Measurements from ENCODE around the gene TAAR8. TPM values are rescaled to one million over a fixed set of nuclear protein-coding genes. Genes with fewer than 3 reads are reported as not detected.

TAAR8 gene
- total and polyA plus RNA-seq, 2 of the 13 experiments (the other 11 are each of a cell fraction or from before 2014, with no cell fraction given) = 0.07 TPM; not detected in 1

DNA sequence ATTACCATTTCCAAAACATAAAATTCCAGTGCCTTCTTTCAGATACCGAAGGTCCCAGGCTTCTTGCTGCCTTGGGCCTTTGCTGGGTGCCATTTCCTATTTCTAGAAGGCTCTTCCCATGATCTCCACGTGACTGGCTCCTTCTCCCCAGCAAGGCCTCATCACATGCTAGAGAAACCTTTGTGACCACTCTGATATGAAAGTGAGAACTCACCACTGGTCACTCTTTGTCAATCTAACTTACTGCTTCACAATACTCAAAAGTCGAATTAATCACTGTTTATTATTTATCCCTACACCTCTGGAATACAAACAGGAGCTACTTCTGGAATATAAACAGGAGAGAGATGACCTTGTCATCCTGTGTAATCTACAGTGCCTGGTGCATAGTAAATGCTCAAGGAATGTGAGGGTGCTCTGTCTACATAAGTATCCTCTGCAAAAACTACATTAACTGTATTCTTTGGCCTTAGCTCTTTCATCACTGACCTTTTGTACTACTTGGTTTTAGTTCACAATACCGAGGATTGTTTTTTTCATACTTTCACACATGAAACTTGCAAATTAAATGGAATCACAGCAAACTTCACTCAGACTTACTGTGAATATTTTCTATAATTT is 41.2 kb upstream of the TAAR8 start (continued):
- TF ChIP-seq, protein P1, sequence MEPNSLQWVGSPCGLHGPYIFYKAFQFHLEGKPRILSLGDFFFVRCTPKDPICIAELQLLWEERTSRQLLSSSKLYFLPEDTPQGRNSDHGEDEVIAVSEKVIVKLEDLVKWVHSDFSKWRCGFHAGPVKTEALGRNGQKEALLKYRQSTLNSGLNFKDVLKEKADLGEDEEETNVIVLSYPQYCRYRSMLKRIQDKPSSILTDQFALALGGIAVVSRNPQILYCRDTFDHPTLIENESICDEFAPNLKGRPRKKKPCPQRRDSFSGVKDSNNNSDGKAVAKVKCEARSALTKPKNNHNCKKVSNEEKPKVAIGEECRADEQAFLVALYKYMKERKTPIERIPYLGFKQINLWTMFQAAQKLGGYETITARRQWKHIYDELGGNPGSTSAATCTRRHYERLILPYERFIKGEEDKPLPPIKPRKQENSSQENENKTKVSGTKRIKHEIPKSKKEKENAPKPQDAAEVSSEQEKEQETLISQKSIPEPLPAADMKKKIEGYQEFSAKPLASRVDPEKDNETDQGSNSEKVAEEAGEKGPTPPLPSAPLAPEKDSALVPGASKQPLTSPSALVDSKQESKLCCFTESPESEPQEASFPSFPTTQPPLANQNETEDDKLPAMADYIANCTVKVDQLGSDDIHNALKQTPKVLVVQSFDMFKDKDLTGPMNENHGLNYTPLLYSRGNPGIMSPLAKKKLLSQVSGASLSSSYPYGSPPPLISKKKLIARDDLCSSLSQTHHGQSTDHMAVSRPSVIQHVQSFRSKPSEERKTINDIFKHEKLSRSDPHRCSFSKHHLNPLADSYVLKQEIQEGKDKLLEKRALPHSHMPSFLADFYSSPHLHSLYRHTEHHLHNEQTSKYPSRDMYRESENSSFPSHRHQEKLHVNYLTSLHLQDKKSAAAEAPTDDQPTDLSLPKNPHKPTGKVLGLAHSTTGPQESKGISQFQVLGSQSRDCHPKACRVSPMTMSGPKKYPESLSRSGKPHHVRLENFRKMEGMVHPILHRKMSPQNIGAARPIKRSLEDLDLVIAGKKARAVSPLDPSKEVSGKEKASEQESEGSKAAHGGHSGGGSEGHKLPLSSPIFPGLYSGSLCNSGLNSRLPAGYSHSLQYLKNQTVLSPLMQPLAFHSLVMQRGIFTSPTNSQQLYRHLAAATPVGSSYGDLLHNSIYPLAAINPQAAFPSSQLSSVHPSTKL (CRISPR knock-in tag; IDR thresholded peaks at IDR 0.05) = peak; percentile 61
- TF ChIP-seq ZNF614 (CRISPR knock-in tag; IDR thresholded peaks at IDR 0.05; ENCODE audit: borderline replicate concordance) (0 out of 2 replicates have a peak, but pooled peaks have one; percentile 32), RFXANK (CRISPR knock-in tag; IDR thresholded peaks at IDR 0.05) (no peak), MXD4 (CRISPR knock-in tag; IDR thresholded peaks at IDR 0.05) (peak; percentile 39; the same call in 1 of the 2 replicates), MIER2 (CRISPR knock-in tag; IDR thresholded peaks at IDR 0.05) (0 out of 2 replicates have a peak, but pooled peaks have one; percentile 19), SKI (IDR thresholded peaks at IDR 0.05; ENCODE audit: partially characterized antibody) (no peak), DNMT1 (CRISPR knock-in tag; IDR thresholded peaks at IDR 0.05) (no peak), DPF2 (CRISPR knock-in tag; IDR thresholded peaks at IDR 0.05; ENCODE audit: borderline replicate concordance, low read depth) (no peak), ZFP36 (IDR thresholded peaks at IDR 0.05; ENCODE audit: borderline replicate concordance, low read depth, low read length, partially characterized antibody) (no peak), CREM (IDR thresholded peaks at IDR 0.05) (no peak), CREM (CRISPR knock-in tag; IDR thresholded peaks at IDR 0.05) (no peak), HNF4G (IDR thresholded peaks at IDR 0.05; ENCODE audit: borderline replicate concordance, low read depth, low read length) (no peak), HNF4G (CRISPR knock-in tag; IDR thresholded peaks at IDR 0.05; ENCODE audit: borderline replicate concordance, low read depth) (no peak), TEAD2 (CRISPR knock-in tag; IDR thresholded peaks at IDR 0.05) (no peak), CBX2 (IDR thresholded peaks at IDR 0.05; ENCODE audit: low read depth, low read length) (no peak), CBX2 (CRISPR knock-in tag; IDR thresholded peaks at IDR 0.05; ENCODE audit: low read depth) (no peak), ZNF772 (CRISPR knock-in tag; IDR thresholded peaks at IDR 0.05) (0 out of 2 replicates have a peak, but pooled peaks have one; percentile 61)
- TF ChIP-seq, protein P2, sequence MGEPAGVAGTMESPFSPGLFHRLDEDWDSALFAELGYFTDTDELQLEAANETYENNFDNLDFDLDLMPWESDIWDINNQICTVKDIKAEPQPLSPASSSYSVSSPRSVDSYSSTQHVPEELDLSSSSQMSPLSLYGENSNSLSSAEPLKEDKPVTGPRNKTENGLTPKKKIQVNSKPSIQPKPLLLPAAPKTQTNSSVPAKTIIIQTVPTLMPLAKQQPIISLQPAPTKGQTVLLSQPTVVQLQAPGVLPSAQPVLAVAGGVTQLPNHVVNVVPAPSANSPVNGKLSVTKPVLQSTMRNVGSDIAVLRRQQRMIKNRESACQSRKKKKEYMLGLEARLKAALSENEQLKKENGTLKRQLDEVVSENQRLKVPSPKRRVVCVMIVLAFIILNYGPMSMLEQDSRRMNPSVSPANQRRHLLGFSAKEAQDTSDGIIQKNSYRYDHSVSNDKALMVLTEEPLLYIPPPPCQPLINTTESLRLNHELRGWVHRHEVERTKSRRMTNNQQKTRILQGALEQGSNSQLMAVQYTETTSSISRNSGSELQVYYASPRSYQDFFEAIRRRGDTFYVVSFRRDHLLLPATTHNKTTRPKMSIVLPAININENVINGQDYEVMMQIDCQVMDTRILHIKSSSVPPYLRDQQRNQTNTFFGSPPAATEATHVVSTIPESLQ (CRISPR knock-in tag; conservative IDR thresholded peaks at IDR 0.05) = no peak
- TF ChIP-seq, protein P3, sequence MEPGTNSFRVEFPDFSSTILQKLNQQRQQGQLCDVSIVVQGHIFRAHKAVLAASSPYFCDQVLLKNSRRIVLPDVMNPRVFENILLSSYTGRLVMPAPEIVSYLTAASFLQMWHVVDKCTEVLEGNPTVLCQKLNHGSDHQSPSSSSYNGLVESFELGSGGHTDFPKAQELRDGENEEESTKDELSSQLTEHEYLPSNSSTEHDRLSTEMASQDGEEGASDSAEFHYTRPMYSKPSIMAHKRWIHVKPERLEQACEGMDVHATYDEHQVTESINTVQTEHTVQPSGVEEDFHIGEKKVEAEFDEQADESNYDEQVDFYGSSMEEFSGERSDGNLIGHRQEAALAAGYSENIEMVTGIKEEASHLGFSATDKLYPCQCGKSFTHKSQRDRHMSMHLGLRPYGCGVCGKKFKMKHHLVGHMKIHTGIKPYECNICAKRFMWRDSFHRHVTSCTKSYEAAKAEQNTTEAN (CRISPR knock-in tag; conservative IDR thresholded peaks at IDR 0.05) = no peak
- TF ChIP-seq, protein P4, sequence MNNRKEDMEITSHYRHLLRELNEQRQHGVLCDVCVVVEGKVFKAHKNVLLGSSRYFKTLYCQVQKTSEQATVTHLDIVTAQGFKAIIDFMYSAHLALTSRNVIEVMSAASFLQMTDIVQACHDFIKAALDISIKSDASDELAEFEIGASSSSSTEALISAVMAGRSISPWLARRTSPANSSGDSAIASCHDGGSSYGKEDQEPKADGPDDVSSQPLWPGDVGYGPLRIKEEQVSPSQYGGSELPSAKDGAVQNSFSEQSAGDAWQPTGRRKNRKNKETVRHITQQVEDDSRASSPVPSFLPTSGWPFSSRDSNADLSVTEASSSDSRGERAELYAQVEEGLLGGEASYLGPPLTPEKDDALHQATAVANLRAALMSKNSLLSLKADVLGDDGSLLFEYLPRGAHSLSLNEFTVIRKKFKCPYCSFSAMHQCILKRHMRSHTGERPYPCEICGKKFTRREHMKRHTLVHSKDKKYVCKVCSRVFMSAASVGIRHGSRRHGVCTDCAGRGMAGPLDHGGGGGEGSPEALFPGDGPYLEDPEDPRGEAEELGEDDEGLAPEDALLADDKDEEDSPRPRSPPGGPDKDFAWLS (CRISPR knock-in tag; IDR thresholded peaks at IDR 0.05; ENCODE audit: borderline replicate concordance) = no peak
- TF ChIP-seq, protein P5, sequence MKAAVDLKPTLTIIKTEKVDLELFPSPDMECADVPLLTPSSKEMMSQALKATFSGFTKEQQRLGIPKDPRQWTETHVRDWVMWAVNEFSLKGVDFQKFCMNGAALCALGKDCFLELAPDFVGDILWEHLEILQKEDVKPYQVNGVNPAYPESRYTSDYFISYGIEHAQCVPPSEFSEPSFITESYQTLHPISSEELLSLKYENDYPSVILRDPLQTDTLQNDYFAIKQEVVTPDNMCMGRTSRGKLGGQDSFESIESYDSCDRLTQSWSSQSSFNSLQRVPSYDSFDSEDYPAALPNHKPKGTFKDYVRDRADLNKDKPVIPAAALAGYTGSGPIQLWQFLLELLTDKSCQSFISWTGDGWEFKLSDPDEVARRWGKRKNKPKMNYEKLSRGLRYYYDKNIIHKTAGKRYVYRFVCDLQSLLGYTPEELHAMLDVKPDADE (CRISPR knock-in tag; IDR thresholded peaks at IDR 0.05) = no peak

Measured in HepG2 (cell line).